M059J (cell line): ENCODE measurements around the gene ZBTB22. TPM values are rescaled to one million over a fixed set of nuclear protein-coding genes. Genes with fewer than 3 reads are reported as not detected.

Experiments used
- DNase-seq: peaks from one replicate; pipeline ENCODE4 v3.0.0-alpha.2; 2012; ENCODE audit warnings: low read depth
- total RNA-seq: library from RNA; depleted of rRNA; stranded (reverse); fragments of >200 nt; shearing (Covaris generic); gene quantifications from 2 replicates; pipeline ENCODE4 v1.2.3, GENCODE V29; 2014

ZBTB22 gene
- total RNA-seq, 1 experiment from 2014 or later = 18.0 TPM

DNA sequence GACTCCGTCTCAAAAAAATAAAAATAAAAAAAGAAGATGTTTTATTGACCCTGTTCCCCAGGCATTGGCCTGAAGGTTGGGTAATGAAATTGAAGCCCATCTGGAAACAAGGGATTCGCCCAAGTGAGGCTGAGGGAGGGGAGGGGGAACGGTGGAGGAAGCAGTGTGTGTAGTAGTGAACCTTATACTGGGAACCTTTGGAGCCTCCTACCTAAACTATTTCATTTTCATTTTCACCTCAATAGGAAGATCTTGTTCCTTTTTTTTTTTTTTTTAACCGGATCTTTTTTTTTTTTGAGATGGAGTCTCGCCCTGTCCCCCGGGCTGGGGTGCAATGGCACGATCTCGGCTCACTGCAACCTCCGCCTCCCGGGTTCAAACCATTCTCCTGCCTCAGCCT lies 13.2 kb upstream of the ZBTB22 start:
- no peak for DNase-seq

DNA sequence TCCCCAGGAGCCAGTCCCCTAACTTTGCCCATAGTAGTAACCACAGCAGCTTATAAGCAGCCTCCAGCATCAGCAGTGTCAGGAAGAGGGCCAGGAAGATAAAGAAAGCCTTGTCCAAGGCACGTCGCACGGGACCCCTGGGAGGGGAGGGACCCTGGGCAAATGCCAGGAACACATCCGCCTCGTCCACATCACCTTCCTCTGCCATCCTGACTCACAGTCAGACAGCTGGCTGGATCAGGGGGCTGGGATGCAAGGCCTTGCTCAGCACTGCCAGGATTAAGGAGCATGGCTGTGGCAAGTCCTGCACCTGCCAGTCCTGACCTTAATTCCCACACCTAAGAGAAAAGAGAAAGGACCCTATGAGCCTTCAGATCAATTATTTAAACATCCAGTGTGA lies 11.5 kb upstream of the ZBTB22 start:
- peak; percentile 31 for DNase-seq

DNA sequence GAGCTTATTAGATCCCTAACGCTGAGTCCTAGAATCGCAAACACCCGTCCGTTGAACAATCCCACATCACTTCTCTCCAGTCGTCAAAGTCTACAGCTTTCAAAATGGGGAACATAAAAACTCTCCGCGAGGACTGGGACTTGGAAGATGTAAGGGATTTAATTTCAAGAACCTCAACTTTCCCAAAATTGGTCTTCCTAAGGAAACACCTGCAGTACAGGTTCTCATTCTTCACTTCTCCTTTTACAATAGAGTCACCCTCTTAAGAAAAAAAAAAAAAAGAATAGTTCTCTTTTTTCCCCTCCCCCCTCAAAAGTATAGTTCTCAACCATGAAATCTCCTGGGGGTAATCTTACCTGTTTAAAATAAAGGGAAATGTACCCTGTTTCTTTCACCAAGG lies 6.6 kb upstream of the ZBTB22 start:
- no peak for DNase-seq

DNA sequence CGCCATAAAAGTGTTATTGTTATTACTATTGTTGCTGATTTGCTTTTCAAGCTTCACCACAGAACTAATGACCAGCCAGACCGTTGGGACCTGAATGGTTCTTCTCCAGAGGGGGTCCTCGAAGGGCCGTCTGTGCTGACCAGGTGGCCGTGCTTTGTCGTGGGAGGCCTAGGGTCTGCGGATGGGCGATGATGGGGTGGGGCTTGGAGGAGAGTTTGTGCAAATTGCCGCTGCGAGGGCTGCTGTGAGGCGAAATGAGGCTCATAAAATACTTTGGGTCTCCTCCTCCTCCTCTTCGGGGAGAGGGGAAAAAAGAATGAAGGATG lies 6.0 kb upstream of the ZBTB22 start:
- no peak for DNase-seq

DNA sequence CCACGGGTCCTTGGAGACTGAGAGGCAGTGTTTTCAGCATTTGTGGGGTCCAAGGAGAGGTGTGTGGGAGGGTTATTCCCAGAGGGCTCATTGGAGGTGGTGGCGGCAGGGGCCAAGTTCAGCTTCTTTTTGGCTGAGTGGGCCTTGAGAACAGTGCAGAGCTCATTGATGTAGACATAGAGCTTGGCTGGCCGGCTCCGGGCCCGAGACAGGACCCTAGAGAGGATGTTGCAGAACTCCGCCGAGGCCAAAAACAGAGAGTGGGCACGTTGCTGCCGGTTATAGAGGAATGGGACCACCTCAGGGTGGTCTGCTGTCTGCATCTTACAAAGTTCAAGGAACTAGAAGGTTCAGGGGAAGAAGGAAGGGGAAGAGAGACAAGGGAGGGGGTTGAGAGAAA lies 3.7 kb upstream of the ZBTB22 start:
- DNase-seq = no peak

DNA sequence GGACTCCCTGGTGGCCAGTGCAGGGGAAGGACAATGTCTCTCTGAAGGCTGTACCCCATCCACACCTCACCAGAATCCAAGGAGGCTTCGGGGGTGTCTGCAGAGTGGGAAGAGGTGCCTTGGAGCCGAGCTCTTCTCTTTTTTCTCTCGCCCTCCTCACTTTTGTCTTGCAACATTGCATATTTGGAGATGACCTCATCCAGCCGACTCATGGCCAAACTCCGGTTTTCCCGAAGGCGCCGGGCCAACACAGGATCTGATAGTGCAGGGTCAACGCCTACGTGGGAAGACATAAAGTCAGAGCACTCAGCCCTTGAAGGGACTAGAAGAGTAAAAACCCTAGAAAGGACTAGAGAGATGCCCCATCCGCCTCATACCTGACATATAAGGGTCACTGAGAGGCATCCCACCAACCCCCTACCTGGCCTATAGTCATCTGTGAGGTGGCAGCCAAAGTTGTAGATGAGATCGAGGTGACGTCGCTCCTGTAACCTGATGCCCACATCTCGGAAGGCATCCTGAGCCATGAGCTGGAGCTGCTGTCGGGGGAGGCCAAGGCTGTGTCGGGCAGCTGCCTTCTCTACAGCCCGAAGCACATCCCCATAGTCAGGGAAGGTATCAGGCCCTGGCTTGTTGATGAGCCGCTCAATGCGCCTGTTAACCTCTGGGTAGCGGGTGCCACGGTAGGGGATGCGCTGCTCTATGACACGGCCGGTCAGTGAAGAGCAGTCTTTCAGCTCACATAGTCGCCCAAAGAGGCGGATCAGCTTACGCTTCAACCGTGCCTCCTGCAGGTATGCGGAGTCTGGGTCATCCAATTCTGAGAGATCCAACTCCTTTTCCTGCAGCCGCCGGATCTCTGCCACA lies 3.0 kb upstream of the ZBTB22 start:
- DNase-seq = peak; percentile 85

DNA sequence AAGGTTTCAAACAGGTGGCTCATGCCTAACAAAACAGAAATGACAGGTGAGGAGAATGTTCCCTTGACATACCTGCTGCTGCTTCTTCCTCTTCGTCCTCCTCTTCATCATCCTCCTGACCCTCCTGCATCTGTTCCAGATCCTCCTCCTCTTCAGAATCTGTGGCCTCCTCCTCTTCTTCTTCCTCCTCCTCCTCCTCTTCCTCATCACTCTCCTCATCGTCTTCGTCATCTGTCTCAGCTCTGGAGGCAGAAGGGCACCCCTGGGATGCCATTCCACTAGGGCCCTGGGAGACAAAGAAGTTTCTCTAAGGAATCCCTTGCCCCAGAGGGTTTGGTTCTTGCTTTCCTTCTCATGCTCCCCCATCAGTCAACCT lies 2.4 kb upstream of the ZBTB22 start:
- no peak for DNase-seq

DNA sequence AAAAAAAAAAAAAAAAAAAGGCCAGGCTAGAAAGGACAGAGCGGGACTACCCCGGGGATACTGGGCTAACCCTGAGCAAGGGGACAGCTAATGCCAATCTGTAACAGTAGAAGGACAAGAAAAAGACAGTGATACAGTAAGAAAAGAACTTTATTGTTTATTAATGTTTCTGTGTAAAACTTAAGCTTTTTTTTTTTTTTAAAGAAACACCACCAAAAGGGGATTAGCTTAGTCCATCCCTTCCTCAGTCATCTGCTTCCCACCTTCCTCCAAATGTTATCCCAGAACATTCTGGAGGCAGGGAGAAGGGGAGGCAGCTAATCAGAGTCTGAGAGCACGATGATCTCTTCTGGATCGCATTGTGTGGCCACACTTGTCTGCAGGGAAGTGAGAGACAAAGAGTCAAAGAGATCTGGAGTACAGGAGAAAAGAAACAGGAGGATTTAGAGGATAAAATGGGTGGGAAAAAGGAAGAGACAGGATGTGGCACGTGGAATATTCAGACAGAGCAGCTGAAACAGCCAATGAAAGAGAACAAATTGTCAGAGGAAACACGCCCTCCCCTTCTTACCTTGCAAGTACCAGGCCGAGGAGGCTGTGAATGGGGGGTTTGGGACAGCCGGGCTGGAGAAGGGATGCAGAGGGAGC lies 1.0 kb upstream of the ZBTB22 start:
- DNase-seq = no peak

DNA sequence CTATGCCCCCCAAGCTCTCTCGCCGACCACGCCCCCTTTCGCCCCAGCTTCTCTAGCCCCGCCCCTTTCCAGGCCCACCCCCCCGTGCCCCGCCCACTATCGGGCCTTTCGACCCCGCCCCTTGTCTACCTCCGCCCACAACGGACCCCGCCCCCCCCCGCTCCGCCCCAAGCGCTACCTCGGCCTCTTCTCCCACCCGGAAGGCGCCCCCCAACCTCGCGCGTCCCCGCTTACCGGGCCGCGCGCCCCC lies 200 bp downstream of the ZBTB22 start:
- DNase-seq = no peak

DNA sequence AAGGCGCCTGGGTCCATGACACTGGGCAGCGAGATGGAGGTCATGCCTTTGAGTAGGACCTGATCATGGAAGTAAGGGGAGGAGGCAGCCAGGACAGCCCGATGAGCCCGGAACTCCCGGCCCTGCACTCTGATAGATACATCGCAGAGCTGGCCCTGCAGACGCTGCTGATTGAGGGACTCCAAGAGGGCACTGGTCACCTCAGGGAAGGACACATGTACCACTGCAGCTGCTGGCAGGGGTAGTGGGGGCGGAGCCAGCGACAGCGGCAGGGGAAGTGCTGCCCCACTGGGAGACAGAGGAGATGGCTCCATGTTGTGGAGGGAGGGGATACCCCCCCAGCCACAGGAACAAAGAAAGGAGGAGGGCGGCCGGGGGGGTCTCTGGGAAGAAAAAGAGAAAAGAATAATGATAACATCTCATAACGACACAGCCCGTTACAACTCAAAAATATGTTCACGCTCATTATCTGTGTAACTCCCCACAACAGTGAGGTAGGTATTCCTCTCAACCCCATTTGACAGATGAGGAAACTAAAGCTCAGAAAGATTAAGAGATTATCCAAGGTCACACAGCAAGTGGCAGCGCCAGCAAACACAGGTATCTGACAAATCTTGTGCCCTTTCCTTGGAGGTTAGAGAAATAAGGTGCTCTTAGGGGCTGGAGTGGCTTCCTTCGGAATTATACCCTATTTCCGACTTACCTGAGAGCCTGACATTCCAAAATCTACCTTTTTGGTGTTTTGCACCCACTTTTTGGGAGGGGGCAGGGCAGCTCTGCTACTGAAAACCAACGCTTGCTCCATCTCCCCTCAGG lies 733 bp downstream of the ZBTB22 start:
- no peak for DNase-seq

DNA sequence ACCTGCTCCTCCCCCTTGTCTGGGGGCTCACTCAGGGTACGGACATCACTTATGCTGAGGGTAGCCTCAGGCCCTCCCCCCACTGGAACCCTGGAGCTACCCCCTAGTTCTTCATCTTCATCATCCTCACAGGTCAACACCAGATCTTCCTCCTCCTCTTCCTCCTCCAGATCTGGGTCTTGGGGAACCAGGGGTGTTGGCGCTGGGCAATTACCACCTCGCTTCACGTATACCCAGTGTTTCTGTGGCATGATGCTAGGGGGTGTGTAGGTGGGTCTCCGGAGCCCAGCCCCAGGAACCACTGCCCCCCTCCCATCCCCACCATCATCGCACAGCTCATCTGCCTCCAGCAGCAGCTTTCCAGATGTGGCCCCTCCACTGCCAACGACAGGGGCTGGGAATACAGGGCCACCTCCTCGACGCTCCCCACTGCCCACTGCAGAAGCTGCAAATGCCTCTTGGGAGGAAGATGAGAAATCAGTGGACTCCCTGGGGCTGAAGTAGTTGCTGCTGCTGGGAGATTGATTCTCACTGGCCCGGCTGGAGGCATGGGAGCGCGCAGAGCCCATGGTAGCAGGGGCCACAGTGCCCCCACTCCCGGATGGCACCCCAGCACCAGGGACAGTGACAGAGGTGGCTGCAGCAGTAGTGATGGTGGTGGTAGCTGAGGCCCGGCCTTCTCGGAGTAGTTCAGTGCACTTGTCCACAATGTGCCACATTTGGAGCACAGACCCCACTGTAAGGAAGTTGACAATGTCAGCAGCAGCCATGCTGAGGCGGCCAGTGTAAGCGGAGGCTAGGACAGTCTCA lies 1.5 kb downstream of the ZBTB22 start:
- DNase-seq = no peak

DNA sequence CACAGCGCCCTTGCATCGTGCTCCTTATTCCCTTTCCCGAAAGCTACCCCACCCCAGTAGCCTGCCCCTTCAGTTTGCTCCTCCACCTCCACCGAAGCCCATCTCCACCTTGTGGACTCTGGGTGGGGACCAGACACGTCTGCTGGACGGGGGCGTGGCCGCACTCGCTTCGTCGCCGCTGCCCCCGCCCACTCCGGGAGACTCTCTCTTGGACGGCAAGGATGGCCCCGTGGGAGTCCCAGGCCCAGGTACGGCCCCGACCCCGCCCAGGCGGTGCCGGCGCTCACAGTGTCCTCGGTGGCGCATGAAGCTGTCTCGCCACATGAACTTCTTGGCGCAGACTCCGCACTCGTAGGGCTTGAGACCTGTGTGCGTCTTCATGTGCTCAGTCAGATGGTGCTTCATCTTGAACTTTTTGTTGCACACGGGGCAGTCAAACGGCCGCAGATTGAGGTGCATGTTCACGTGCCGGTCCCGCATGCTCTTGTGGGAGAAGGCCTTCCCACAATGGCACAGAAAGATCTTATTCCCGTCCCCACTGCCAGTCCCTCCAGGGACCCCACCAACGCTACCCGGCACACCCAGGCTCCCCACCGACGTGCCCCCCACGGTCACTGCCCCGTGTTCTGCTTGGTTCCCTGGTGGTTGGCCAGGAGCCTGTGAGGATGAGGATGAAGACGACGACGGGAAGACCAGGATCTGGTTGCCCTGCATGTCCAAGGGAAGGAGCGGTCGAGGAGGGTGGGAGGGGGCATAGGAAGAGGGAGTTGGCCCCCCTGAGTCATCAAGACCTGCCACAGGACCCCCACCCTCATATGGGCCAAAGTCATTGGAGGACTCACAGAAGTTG lies 2.4 kb downstream of the ZBTB22 start:
- no peak for DNase-seq

DNA sequence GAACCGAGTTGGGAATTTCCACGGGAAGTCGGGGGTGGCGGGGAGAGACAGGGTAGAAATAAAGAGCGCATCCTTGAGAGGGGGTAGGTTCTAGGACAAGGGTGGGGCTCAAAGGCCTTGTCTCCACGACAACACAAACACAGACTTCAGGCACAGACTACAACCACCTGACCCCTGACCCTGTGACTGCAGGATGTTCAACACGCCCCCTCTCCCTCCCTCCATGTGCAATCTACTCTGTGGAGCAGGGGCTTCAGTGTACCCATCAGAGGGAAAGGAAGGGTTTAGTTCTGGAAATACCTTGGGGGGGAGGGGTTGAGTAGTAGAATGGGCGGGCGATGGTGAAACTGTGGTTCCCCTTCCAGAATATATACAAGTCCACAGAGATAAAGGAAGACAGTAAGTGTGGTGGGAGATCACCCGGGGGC lies 3.0 kb downstream of the ZBTB22 start:
- peak; percentile 94 for DNase-seq

DNA sequence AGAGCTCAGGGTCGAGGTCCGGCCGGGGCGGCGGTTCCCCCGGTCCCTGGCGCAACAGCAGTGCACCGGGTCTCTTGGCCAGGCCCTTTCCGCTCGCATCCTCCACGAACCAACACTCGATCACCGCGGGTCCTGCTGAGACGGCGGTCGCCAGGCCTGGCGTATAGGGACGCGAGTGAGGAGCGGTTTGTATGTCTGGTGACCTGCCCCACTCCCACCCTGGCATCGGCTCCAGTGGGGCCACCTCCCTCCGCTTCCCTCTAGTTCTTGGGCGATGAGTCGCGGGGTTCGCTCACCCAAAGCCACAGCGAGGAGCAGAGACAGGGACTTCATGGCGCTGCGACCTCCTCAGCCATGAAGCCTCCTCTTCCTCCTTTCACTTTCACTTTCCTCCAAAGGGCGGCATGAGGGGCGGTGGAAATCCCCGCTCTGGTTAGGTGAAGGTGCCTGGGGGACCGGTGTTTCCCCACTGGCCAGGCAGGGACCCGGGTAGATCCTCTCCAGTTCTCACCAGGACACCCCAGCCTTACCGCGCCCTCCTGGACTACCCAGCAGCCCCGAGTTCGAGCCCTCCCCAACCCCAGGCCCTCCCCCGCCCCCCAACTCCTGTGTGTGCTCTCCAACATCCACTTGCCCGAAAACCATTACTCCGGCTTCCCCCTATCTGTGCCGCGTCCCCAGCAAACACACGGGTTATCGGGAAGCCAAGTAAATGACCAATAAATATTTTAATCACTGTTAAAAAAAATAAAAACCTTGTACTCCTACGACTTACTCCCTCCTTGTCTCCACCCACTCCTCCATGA lies 3.6 kb downstream of the ZBTB22 start, which contains the start of gene TAPBP:
Gene TAPBP (minus strand): TSS at position 370 of the 806 bp plus-strand sequence. CDS start 37 bp downstream, at position 333.
- peak; percentile 85 for DNase-seq

DNA sequence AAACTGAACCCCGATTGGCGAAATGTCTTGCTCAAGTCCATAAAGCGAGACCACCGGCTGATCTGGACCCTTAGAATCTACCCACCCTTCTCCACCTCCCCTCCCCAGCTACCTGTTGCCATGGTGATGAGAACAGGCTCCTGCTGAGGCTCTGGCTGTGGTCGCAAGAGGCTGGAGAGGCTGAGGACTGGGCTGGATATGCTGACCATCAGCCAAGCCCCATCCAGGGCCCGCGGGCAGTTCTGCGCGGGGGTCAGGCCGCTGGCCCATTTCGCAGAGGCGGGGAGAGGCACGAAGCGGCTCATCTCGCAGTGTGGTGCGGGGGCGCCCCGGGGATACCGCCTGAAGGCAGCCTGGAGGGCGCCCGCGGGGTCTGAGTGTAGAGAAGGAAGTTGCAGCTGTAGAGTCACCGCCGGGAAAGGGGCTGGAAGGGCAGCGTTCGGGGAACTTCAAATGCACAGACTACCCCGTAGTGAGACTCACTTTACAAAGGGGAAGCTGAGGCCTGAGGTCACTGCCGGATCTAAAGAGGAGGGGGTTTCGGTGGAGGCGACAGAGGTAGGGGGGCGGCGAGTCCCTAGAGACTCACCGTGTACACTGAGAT lies 4.3 kb downstream of the ZBTB22 start:
- peak; percentile 58 for DNase-seq

DNA sequence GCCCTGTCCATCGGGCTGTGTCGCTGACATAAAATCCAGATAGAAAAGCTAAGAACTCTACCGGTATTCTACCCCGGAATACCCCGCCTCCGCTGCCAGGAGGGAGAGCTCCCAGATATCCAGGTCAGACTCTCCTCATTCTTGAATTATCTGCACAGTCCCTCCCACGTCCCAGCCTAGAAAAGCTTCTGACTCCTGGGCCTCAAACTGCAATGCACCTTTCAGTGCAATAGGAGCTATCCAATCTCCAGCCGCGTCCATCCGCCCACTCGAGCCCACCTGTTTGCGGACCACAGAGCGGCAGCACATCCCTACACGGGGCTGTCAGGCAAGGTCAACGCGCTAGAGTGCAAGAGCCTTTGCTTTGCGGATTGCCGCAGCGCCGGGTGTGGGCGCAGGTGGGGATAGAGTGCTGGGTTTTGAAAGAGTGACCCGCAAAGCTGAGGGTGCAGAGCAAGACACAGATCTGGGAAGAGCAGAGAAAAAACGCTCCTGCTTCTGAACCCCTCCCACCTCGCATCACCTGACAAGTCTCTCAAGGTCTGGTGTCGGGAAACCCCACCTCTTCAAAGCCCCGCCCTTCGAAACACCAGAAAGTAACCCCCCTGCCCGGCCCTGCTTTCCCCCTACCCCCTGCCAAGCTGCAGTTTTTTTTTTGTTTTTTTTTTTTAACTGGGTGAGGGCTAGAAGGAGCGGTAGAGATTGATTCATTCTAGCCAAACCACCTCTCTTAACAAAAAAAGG lies 5.0 kb downstream of the ZBTB22 start:
- peak; percentile 93 for DNase-seq

DNA sequence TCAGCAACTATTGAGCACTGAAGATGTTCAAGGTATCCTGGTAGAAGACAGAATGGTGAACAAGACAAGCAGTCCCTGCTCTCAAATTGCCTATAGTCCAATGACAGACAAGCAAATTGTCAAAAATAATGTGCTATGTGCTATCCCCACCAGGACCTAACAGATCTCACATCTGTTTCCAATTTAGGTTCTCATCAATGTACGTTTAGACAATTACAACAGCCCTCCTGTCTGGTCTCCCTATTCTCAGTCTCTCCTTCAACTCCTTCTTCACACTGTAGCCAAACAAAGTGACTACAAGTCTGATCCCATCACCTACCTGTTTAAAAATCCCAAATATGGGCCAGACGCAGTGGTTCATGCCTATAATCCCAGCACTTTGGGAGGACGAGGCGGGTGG lies 11.2 kb downstream of the ZBTB22 start:
- DNase-seq = no peak

DNA sequence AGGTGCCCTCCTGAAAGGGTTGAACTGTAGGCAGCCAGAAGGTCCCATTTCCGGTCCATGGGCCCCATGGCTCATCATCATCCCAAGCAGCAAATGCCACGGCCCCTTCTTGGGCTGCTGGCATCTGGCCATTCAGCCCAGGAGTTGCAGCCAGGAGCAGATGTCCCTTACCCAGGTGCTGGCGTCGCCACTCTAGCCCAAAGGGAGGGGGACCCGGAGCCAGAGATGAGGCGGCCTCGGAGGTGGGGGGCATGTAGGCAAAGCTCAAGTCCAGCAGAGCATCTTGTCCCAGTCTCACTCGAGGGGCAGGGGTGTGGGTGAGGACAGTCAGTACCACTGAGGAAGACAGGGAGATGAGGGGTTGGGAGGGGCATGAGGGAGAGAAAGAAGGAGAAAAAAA lies 12.5 kb downstream of the ZBTB22 start:
- no peak for DNase-seq

DNA sequence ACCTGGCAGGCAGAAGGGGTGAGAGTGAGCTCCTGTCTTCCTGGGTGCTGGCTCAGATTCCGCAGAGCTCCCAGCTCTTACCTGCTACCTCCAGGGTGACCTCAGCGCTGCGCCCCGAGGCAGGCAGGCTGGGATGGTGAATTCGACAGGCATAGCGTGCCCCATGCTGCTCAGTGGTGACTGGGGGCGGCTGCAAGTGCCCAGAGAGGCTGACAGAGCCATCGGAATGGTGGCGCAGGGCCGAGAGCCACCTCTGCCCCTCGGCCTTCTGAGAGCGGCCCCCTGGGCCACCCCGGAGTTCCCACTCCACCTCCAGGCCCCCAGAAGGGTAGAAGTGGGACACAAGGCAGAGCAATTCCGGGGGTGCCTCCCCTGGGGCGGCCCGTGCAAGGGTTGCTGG lies 13.3 kb downstream of the ZBTB22 start:
- DNase-seq = no peak
